Parietal lobe (tissue), 2 donors: ENCODE results near the gene LHCGR. TPM values are rescaled to one million over a fixed set of nuclear protein-coding genes. Genes with fewer than 3 reads are reported as not detected.

Experiments used
- small RNA-seq: library from RNA; depleted of rRNA; stranded (forward); fragments of <200 nt; gene quantifications from one replicate; pipeline ENCODE3, GENCODE V24; 2014; ENCODE audit warnings: low replicate concordance
- total RNA-seq: library from RNA; depleted of rRNA; stranded (reverse); fragments of >200 nt; gene quantifications from one replicate; pipeline ENCODE4 v1.2.3, GENCODE V29; 2014

LHCGR gene
- total RNA-seq, result not detected

DNA sequence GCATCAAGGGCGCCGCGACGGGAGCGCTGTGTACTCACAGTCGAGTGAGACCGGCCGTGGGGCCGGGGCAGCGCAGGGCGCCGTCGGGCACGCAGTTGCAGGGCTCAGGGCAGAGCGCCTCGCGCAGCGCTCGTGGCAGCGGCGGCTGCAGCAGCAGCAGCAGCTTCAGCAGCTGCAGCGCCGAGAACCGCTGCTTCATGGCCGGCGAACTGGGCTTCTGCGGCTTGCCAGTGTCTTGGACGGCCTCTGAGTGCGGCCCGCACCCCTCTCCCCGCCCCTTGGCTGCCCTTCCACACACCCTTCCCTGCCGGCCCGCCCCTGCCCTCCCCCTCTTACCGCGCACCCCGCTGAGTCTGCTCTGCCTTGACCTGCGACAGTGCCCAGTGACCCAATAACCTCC lies at the start of gene LHCGR:
Gene LHCGR (minus strand): TSS at position 252 of the 400 bp plus-strand sequence. CDS start 53 bp downstream, at position 199.

Small RNA genes within 50 kb of the gene (small RNA-seq; reads per million reads assigned to genes)
- not detected for gene ELOBP3

Other genes starting within 250 kb of the LHCGR start
- 10.6 TPM for gene STON1, start 225.6 kb downstream of the LHCGR start, total RNA-seq
- 1.6 TPM for gene GTF2A1L, start 137.9 kb downstream of the LHCGR start, total RNA-seq